GM19452 (cell line): Measurements from ENCODE around the gene RASA4B.
"Not testable (repeated sequence)": the region's sequence is repeated elsewhere in the genome, so short reads cannot be mapped to it uniquely, and the experiment has no call there.

Experiments
- ATAC-seq: cut with Tn5 transposase; IDR thresholded peaks from one replicate; pipeline ENCODE4 v1.9.1; 2021; ENCODE audit not compliant: unreplicated experiment

Gene RASA4B

DNA sequence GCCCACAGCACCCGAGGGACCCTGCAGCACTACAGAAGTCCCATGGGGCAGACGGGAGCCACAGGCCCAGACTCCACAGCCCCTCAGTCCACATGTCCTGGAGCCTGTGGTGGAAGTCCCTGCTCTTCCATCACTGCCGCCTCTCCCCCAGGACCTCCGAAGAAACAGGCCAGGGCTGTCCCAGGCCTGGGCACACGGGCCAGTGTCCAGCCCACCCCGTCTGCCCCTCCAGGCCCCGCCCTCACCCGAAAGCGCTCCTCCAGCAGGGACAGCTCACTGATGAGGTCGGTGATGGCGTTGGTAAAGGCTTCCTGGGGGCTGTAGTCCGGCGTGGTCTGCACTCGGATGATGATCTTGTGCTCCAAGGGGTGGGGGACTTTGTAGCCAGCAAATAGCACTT lies 43.5 kb downstream of the RASA4B start:
- ATAC-seq = not testable (repeated sequence)

DNA sequence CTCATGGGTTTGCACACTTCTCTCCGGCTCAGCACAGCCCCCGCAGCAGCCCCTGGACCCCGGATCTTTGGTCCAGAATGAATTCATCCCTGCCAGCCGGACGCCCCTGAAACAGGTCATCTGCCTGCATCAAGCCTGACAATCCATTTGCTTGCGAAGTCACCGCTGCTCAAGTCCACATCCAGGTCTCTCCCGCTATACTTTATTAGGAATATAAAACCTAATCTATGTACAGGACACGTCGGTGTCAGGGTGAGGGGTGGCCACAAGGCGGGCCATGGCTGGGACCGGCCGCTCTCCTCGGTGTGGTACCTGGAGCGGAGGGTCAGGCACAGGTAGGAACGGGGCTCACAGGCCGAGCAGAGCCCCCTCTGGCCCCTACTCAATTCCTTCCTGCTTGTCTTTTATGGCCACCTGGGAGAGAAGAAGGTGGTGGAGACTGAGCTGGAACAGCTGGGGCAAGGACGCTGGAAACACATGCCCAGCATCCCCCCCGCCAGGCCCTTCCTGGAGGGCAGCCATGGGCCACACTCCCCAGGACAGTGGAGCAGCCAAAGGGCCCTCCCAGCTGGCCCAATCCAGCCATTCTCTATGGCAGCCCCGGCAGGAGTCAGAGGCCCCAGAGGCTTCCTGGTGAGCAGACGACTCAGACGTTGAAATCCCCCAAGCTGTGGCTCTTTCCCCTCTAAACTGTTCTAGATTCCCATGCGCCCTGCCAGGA lies 44.1 kb downstream of the RASA4B start:
- ATAC-seq = no peak

DNA sequence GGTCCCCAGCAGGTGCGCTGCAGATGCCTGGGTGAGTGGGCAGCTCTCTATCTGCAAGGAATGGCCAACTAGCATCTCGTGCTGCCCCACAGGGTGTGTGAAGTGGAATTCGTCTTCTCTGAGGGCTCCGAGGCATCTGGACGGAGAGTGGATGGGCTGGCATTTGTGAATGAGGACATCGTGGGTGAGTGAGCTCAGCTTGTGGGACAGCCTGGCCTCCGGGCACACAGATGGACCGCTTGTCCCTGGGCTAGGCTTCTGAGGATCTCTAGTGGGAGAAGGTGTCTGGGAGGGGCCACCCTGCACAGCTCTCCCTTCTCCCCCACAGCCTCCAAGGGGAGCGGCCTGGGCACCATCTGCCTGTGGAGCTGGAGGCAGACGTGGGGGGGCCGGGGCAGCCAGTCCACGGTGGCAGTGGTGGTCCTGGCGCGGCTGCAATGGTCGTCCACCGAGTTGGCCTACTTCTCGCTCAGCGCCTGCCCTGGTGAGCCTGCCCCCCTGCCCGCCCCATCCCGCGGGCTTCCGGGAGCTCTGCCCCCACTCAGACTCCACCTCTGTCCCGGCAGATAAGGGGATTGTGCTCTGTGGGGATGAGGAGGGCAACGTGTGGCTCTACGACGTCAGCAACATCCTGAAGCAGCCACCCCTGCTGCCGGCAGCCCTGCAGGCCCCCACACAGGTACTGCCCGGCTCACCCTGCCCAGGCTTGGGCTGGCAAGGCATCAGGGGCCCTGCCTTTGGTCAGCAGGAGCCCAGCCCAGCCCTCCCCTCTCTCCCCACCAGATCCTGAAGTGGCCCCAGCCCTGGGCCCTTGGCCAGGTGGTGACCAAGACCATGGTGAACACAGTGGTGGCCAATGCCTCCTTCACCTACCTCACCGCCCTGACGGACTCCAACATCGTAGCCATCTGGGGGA lies 45.2 kb downstream of the RASA4B start:
- ATAC-seq = no peak

DNA sequence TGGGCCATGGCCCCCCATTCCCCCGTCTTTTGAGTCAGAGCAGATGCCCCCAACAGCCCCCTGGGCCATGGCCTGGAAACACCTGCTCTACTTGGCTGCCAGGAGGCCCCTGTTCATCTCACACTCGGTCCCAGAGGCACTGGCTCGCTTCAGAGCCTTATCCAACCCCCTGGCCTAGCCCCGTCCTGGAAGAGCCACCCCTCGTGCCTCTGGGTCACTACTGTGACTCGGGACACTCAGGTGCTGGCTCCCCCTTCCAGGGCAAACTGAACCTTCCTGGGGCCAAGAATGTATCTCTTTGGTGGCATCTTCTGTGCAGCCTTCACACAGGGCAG lies 45.8 kb downstream of the RASA4B start:
- ATAC-seq = no peak

DNA sequence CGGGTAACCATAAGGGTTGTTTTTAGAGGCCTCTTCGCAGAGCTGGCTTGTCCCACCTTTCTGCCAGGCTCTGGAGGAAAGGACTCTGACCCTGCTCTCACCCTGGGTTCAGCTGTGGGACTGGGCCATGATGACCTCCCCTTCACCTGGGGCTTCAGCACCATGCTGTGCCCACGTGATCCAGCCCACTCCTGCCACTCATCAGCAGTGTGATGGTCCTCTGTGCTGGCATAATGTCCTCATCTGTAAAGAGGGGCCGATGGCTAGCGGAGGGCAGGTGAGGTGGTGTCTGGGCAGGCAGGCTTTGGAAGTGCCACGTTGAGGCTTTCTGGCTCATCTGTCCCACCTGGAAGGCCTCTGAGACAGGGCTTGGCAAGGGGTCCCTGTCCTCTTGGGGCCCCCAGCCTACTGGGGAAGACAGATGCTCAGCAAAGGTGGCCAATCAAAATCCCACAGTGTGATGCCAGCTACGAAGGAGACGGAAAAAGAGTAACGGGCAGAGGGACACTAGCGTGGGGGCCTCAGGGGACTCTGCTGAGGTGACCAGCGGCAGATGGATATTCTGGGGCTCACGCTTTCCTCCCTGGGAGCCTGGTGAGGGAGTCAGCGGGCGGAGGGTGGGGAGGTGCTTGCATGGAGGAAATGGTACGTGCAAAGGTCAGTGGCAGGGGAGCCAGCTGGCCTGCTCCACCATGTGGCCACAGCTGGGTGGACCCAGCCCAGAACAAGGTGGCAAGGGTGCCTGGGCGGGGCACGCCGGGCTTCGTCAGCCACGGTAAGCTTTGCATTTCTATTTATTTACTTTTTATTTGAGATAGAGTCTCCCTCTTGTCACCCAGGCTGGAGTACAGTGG lies 47.4 kb downstream of the RASA4B start:
- no peak for ATAC-seq

DNA sequence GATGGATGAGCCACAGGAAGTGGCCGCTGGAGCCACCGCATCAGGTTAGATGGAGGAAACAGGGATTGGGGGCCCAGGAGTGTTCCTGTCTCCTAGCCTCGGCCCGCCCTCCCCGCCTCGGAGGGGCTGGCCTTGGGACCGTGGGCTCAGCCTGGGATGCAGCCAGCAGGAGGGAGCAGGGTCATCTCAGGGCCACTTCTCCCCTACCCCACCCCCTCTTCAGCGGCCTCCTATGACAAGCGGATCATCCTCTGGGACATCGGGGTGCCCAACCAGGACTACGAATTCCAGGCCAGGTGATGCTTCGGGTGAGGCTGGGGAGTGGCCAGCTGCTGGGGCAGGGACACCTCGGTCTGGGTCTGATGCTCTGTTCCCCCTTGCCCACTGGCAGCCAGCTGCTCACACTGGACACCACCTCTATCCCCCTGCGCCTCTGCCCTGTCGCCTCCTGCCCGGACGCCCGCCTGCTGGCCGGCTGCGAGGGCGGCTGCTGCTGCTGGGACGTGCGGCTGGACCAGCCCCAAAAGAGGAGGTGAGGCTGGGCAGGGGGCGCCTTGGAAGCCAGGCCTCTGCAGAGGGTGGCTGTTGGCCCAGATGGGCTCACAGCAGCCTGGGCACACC lies 48.1 kb downstream of the RASA4B start:
- no peak for ATAC-seq

DNA sequence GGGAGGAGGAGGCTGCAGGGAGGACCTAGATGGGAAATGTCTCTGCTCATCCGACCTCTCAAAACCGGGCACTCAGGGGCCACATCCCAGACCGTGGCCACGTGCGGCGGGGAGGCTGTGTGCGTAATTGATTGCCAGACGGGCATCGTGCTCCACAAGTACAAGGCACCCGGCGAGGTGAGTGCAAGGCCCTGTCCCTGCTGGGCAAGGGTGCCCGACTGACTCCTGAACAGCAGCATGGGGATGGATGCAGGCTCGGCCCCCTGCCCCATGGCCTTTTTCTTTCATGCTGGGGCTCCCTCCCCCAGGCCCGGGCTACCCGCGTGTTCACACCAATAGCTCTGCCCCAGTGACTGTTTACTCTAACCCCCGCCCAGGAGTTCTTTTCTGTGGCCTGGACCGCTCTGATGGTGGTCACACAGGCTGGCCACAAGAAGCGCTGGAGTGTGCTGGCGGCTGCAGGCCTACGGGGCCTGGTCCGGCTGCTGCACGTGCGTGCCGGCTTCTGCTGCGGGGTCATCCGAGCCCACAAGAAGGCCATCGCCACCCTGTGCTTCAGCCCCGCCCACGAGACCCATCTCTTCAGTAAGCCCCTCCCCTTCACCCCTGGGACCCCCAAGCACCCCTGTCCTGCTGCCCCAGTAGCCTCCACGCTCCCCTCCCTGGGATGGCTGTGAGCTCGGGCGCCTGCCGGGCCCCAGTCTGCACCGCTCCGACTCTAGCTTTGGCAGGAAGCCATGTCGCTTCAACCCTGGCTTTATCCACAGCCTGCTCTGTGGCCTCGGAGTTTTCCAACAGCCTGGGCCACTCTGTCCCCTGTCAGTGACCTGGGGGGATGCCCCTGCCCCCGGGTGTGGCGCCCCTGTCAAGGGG lies 48.9 kb downstream of the RASA4B start:
- no peak for ATAC-seq

DNA sequence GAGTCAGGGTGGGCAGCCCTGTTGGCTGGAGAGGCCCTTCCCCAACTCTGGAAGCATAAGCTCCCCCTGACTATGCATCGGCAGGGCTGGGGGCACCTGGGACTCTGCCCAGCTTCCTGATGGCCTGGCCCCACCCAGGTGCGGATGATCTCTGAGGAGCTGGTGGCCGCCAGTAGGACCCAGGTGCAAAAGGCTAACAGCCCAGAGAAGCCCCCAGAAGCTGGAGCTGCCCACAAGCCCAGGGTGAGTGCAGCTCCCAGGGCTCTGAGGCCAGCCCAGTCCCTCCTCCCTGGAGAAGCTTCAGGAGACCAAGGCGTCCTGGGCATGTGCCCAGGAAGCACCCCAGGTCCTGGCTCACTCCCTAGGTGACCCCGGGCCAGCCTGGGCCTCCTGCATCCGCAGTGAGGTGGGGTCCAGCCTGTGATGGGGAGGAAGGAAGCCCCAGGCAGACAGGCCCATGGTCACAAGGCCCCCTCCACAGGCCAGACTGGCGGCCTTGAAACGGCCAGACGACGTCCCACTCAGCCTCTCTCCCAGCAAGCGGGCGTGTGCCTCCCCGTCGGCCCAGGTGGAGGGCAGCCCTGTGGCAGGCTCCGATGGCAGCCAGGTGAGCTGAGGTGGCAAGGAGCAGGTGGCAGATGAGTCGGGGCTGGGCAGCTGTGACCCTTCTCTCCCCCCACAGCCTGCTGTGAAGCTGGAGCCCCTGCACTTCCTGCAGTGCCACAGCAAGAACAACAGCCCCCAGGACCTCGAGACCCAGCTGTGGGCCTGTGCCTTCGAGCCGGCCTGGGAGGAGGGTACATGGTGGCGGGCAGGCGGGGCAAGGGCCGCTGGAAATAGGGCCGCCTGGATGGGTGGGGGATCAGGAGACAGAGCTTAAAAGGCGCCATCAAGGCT lies 49.7 kb downstream of the RASA4B start:
- ATAC-seq = no peak

DNA sequence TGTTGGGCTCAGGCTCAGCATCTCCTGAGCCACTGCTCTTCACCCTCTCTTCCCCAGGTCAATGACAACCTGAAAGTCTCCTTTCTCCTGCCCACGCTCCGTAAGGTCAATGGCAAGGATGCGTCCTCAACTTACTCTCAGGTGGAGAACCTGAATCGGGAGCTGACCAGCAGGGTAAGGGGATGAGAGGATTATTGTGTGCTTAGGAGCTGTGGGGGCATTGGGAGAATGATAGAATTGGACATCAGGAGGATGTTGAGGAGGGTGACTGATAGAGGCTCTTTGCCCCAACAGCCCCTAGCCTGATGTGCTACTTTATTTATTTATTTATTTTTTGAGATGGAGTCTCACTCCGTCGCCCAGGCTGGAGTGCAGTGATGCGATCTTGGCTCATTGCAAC lies 51.5 kb downstream of the RASA4B start:
- ATAC-seq = no peak

DNA sequence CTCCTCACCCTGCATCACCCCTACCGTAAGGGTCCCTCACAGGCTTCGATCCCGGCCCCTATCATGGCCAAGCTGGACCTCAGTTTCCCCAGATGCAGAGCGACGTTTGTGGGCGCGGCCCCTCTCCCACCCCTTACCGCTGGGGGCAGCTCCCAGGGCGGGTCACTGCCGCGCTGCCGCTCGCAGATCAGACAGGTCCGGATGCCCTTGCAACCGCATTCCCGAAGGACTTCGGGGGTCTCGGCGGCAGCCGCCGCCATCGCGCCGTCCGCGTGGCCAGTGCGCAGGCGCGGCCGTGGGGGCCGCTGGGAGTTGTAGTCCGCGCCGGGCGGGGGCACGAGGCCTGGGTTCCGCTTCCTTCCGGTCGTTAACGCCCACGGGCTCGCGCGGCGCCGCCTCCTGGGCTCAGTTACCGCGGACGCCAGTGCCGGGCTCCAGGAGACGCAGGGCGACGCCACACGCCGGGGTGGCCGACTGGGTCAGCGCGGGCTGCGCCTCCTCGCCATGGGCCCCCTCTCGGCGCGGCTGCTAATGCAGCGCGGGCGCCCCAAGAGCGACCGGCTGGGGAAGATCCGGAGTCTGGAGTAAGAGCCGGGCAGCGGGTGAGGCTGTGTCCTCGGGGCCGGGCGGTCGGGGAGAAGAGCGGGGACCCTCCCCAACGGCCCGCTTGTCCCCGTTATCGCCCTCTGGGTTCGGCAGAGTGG lies 52.8 kb downstream of the RASA4B start, which contains the start of the genes ALKBH4 and LRWD1:
ALKBH4 (minus strand) TSS at position 287 of the 704 bp plus-strand sequence; CDS start at position 260, 27 bp downstream.
LRWD1 (plus strand) TSS at position 408 of the 704 bp plus-strand sequence; CDS start at position 505, 97 bp downstream.
- peak; percentile 94 for ATAC-seq

DNA sequence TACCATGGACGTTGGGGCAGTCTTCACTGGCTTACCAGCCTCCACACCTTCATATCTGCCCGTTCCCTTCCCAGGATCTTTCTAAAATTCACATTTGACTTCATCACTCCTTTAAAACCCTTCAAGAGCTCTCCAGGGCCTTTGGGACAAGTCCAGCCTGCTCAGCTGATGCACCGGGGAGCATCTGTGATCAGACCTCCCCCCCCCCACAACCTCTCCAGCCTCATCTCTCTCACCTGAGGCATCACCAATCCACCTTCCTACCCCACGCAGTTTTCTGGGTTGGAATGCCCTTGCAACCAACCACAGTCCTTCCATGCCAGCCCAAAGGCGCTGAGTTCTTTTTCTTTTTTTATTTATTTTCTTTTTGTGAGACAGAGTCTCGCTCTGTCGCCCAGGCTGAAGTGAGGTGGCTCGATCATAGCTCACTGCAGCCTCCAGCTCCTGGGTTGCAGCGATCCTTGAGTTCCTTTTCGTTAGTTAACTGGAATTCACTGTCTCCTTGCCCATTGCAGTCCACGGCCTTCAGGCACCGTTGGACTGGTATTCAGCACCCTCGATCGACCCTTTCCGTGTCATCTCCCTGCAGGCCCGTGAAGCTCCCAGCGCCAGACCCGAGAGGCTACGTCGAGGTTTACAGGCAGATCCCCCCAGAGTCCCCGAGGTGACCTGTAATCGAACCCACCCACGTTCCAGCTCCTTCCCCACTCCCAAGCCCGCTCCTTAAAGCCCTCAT lies 53.6 kb downstream of the RASA4B start:
- no peak for ATAC-seq

DNA sequence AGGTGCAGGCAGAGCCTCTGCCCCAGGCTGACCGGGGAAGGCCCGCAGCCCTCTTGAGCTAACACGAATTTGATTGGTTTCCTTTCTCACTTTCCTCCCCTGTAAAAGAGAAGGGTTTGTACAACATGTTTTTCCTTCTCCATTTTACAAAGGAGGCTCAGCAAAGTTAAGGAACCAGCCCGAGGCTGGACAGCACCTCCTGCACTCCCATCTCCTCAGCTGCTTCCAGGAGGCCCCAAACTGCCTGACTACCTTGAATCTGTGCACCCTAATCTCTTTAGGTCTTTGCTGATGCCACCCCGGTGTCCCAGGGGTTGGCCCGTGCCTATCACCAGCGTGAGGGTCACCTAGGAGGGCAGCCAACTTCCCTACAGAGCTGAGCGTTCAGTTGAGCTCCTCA lies 57.1 kb downstream of the RASA4B start:
- no peak for ATAC-seq

DNA sequence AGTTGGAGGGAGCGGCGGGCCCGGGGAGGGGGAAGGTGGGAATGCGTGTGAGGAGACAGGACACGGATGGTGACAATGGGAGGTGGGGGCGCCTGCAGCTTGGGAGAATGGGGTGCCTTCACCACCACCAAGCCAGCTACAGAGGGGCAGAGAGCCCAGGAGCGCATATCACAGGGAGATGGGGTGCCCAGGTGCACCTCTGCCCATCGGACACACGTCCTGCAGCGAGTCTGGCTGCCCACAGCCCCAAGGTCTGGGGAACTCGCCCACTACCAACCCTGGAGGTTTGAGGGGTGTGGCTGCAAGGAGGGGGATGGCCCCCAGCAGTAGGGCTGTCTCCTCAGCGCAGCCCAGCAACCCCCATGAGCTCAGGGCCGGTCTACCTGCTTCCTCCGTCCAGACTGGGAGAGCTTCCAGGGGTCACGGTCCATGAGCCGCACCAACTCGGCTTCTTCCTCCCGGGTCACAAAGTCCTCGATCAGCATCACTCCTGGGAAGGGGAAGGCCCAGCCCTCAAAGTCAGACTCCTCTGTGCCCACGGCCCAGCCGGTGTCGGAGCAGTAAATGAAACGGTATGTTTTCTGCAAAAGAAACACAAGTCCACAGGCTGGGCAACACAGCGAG lies 58.2 kb downstream of the RASA4B start:
- ATAC-seq = no peak

DNA sequence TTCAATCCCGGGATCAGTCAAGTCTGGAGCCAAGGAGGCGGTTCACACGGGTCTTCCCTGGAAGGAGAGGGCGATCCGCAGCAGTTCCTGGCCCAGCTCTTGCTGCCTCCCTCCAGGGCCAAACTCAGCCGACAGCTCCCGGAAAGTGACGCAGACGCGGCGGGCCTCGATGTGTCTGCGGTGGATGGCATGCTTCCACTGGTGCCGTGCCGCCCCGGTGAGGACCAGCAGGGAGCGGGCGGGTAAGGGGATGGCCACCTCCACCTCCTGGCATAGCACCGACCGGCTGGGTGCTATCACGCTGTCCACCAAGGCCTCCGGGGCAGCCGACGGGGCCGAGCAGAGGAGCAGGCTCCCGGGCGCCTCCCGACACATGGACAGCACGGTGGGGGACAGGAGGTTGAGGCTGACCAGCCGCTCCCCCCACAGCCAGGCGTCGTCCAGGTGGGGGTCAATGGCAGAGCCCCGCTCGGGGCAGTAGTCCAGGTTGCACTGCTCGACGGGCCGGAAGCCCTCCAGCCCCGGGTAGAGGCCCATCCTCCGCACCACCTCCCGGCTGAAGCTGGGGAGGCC lies 60.1 kb downstream of the RASA4B start:
- no peak for ATAC-seq

DNA sequence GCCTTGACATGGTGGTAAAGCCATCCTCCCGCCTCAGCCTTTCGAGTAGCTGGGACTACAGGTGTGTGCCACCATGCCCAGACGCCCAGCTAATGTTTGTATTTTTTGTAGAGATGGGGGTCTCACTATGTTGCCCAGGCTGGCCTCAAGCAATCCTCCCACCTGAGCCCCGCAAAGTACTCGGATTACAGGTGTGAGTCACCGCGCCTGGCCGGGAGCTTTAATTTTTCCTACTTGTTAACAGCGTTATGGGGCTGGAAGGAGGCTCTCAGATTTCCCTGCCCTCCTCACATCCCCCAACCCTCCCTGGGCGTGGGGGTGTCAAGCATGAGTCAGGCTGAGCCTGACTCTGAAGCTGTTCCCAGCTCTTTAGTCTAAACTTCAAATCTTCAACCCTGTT lies 61.2 kb downstream of the RASA4B start:
- ATAC-seq = no peak

DNA sequence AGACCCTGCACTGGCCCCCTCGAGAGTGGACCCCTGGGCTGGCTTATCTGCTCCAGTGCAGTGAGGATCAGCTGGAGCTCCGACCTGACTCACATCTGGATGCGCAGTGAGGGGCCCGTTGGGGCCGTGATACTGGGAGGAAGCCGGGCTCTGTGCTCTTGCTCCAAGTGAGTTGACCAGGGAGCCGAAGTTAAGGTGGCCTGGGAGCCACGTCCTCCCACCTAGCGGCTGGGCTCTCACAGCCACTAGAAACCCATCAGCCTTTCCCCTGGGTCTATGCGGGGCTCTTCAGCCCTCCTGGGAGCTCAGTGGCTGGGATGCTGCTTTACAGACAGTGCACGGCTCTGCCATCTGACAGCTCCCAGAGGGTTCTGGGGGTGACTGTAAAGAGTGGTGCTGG lies 62.0 kb downstream of the RASA4B start:
- ATAC-seq = no peak

DNA sequence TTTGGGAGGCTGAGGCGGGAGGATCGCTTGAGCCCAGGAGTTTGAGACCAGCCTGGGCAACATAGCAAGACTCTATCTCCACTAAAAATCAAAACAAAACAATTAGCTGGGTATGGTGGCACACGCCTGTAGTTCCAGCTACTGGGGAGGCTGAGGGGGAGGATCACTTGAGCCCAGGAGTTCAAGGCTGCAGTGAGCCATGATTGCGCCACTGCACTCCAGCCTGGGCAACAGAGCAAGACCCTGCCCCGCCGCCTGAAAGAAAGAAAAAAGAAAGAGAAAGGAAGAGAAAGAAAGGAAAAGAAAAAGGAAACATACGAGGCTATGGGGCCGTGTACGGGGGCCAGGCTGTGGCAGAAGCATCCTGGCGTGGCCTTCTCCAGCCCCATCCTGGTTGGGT lies 62.6 kb downstream of the RASA4B start:
- not testable (repeated sequence) for ATAC-seq
